HG03066 (cell line): Measurements from ENCODE around the gene SLC12A3.

Source experiments
- ATAC-seq: cut with Tn5 transposase; IDR thresholded peaks from one replicate; pipeline ENCODE4 v1.9.1; 2021; ENCODE audit warnings: low read depth; ENCODE audit not compliant: unreplicated experiment

The SLC12A3 gene

DNA sequence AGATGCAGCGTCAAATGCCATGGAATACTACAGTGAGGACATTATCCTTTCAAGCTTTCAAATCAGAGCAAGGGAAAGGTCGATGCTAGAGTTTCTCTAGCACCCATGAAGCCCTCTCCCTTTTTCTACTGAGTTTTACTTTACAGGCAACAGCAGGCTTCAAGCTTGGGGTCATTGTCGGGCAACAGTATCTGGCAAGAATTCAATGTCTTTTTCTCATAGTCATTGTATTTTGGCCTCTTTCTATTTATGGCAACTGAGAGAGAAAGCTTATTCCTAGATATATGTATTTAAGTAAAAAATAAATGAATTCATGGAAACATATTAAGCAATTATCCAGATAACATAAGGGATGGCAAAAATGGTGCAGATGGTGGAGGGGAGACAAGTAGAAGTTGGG is 96.4 kb downstream of the SLC12A3 start:
- ATAC-seq, result no peak

DNA sequence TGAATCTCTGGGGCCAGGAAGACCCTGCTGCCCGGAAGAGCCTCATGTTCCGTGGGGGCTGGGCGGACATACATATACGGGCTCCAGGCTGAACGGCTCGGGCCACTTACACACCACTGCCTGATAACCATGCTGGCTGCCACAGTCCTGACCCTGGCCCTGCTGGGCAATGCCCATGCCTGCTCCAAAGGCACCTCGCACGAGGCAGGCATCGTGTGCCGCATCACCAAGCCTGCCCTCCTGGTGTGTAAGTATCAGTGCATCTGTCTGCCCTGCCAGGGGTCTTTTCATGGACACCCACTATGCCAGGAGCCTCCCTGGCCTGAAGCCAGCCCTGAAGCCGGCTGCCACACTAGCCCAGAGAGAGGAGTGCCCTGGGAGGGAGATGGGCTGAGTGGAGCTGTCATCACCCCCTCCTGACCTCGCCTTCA is 96.9 kb downstream of the SLC12A3 start, which contains the start of gene CETP:
TSS of gene CETP (plus strand) at position 100 of the 431 bp plus-strand sequence. CDS start at position 130, 30 bp downstream.
- no peak for ATAC-seq

DNA sequence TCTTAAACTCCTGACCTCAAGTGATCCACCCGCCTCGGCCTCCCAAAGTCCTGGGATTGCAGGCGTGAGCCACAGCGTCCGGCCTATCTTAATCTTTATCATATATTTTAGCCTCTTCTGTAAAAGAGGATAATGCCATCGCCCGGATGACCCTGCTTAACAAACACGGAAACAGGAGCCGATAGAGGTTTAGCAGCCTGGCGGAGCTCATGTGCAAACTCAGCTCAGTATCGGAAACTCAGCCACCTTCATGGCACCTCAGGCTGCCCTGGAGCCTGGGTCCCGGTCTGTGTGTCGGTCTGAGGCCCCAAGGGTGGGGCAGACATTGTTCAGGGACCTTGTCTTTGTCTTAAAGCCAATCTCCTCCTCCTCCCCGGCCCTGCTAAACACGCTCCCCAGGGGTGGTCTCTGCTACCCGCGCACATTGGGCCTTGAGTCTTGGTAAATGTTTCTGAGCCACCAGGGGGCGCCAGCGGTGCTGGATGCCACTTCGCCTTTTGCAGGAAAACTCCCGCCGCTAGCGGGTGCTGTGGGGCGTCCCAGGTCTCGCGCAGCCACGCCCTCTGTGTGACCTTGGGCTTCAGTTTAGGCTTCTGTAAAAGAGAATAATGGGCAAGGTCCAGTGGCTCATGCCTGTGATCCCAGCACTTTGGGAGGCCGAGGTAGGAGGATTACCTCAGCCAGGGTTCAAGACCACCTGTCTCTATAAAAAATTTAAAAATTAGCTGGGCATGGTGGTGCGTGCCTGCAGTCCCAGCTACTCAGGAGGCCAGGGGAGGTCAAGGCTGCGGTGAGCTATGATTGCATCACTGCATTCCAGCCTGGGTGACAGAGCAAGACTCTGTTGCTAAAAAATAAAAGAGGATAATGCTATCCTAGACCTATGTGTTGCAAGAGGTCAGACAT is 99.5 kb downstream of the SLC12A3 start:
- ATAC-seq, result no peak
